Gastrocnemius medialis (tissue), 4 donors: Measurements from ENCODE around the gene KCNJ15.

Source experiments
- CTCF ChIP-seq, 5 experiments: fragments of 450-650 bp in 3 of 5; fragments of 200-600 bp in 2 of 5; sonication (generic) in 2 of 5; IDR thresholded peaks in 4 of 5; conservative IDR thresholded peaks in 1 of 5; 1 replicate in 4 of 5; 2 replicates in 1 of 5; pipeline ENCODE4 v1.5.1; 2016 to 2019; ENCODE audit warnings: antibody characterized with exemption in 5 of 5, mild to moderate bottlenecking in 3 of 5, moderate library complexity in 3 of 5
- POLR2A ChIP-seq, 2 donors: fragments of 450-650 bp; IDR thresholded peaks; one replicate each; pipeline ENCODE4 v1.6.1; 2017; ENCODE audit warnings: antibody characterized with exemption in 2 of 2, mild to moderate bottlenecking in 2 of 2, moderate library complexity in 2 of 2

DNA sequence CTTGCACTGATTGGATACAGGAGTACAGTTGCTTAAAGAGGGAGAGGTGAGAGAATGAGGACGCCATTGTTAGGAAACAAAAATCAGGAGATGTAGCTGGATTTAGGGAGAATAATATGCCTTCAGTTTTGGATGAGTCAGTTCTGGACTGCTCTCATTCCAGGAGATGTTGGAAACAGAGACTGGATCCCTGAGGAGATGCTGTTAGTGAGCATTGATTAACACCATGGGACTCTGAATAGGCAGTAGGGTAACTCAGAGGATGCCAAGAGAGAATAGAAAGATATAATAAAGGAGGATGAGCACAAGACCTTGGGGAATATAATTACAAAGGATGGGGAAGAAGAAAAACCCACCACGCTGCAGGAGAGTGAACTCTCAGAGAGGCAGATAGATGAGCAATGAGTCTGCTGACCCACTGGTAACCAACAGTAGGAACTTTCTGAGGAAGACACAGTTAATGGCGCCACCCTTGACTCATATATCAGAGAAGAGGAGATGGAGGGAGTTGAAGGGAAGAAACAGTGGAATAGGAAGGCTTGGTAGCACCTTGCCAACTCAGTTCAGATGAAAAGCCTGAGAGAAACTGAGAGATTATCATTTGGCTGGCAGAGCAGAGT is 10.5 kb downstream of the KCNJ15 start:
- TF ChIP-seq CTCF (IDR thresholded peaks at IDR 0.05 in 4 of 5, conservative IDR thresholded peaks at IDR 0.05 in 1 of 5) = no peak
- TF ChIP-seq POLR2A (IDR thresholded peaks at IDR 0.05) = no peak
